ENCODE results near the gene ZNF157. TPM values are rescaled to one million over a fixed set of nuclear protein-coding genes. Genes with fewer than 3 reads are reported as not detected.

The ZNF157 gene
- polyA plus RNA-seq, 1 of the 3 experiments (the other 2 are of a cell fraction) = 0.12 TPM

DNA sequence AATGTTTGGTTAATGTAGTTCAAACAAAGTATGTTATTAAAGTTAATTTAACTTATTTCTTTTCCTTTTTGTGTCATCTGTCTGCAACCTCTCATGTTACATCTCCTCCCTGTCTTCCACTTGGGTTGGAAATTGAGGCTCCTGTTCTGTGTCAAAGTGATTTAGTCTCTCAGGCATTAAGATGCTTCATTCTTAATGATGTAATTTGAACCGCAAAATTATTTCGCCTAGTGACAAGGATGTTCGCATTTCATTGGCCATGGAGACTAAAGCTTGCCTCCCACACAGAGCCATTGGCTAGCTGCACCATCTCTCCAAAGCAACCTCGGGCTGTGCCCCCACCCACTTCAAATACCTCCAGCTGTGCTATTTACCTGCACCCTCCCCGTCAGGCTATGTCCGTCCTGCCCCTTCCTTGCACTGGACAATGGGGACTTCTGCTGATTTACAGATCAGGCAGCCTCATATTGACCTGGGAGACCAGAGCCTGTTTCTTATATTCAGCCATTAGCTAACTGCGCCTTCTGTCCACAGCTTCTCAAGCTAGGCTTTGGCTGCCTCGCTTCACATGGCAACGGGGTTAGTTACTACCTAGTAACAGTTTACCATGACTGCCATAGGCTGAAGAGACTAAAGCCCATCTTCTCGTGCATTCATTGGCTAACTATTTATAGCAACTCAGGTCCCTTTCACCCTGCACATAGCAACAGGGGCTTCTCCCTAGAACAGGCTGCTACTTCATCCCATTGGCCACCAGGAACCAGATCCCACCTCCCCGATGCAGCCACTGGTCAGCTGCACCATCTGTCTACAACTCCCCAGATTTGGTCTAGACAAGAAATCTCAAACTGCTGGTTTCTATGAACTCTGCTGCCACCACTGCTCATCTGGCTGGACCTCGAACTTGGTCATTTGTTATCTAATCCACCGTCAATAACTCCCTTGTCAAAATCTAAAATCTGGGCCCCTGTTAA is 8.6 kb upstream of the ZNF157 start:
- CTCF ChIA-PET = interaction anchor here (1.0 to 1.2 kb wide), 3 partner anchors 10 to 50 kb away, joined by 3 to 4 read pairs (median 3); no protein-coding TSS in a partner anchor
- peaks cover 0 to 8% of the 10 kb centered on the region in 2 experiments; a peak in 2 of 4 replicates for H3K4me1 ChIP-seq (ENCODE audit: control insufficient read depth in 1 of 2, insufficient read depth in 2 of 2, low read depth in 1 of 2, low read length in 1 of 2)

More for the DNA sequence above, 8.6 kb upstream of the ZNF157 start:
- H3K9me2 ChIP-seq = no peaks in the 10 kb centered on the region
- WGBS (ENCODE audit: low lambda C conversion rate) = 6% methylated on average over 13 of the region's 13 CpGs
- DNase-seq = peak; percentile 80
- H4K20me1 ChIP-seq (ENCODE audit: insufficient read depth) = no peaks in the 10 kb centered on the region
- peak overlapping the region; percentile 56 for H3K9ac ChIP-seq
- TF ChIP-seq RAD21 (IDR thresholded peaks at IDR 0.05; ENCODE audit: low read length) (peak; percentile 61), EP300 (IDR thresholded peaks at IDR 0.05; ENCODE audit: borderline replicate concordance in 1 of 2, low read depth in 1 of 2, low read length in 1 of 2) (peak; percentile 48 to 74; a peak in 3 of 4 replicates), SMC3 (IDR thresholded peaks at IDR 0.05; ENCODE audit: low read depth, low read length) (no peak), TEAD4 (IDR thresholded peaks at IDR 0.05; ENCODE audit: borderline replicate concordance, insufficient read depth) (no peak), ELF1 (IDR thresholded peaks at IDR 0.05) (no peak), GATA2 (CRISPR knock-in tag; IDR thresholded peaks at IDR 0.05) (no peak), MXI1 (IDR thresholded peaks at IDR 0.05; ENCODE audit: low read depth, low read length) (peak; percentile 53; the same call in 1 of the 2 replicates), POLR2AphosphoS5 (IDR thresholded peaks at IDR 0.05; ENCODE audit: low read depth, low read length) (no peak), RFX5 (IDR thresholded peaks at IDR 0.05; ENCODE audit: low read length) (peak; percentile 98), TAF1 (IDR thresholded peaks at IDR 0.05; ENCODE audit: borderline replicate concordance, low read depth, low read length) (no peak), RXRA (IDR thresholded peaks at IDR 0.05; ENCODE audit: borderline replicate concordance, low read depth) (no peak), MEF2A (IDR thresholded peaks at IDR 0.05; ENCODE audit: borderline replicate concordance, low read depth) (peak; percentile 30; the same call in 1 of the 2 replicates), TCF12 (IDR thresholded peaks at IDR 0.05) (peak; percentile 72), NRF1 (IDR thresholded peaks at IDR 0.05; ENCODE audit: low read depth, low read length) (no peak), RCOR1 (IDR thresholded peaks at IDR 0.05; ENCODE audit: low read length) (no peak), CHD2 (IDR thresholded peaks at IDR 0.05; ENCODE audit: low read length, partially characterized antibody) (no peak), EZH2phosphoT487 (IDR thresholded peaks at IDR 0.05; ENCODE audit: borderline replicate concordance, low read depth) (no peak), FOXJ3 (CRISPR knock-in tag; IDR thresholded peaks at IDR 0.05) (no peak)
- TF ChIP-seq, protein P1, sequence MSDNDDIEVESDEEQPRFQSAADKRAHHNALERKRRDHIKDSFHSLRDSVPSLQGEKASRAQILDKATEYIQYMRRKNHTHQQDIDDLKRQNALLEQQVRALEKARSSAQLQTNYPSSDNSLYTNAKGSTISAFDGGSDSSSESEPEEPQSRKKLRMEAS (IDR thresholded peaks at IDR 0.05; ENCODE audit: low read depth) = no peak
- TF ChIP-seq, protein P2, sequence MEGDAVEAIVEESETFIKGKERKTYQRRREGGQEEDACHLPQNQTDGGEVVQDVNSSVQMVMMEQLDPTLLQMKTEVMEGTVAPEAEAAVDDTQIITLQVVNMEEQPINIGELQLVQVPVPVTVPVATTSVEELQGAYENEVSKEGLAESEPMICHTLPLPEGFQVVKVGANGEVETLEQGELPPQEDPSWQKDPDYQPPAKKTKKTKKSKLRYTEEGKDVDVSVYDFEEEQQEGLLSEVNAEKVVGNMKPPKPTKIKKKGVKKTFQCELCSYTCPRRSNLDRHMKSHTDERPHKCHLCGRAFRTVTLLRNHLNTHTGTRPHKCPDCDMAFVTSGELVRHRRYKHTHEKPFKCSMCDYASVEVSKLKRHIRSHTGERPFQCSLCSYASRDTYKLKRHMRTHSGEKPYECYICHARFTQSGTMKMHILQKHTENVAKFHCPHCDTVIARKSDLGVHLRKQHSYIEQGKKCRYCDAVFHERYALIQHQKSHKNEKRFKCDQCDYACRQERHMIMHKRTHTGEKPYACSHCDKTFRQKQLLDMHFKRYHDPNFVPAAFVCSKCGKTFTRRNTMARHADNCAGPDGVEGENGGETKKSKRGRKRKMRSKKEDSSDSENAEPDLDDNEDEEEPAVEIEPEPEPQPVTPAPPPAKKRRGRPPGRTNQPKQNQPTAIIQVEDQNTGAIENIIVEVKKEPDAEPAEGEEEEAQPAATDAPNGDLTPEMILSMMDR (IDR thresholded peaks at IDR 0.05) = peak; percentile 38; the same call in 1 of the 2 replicates
- TF ChIP-seq, protein P3, sequence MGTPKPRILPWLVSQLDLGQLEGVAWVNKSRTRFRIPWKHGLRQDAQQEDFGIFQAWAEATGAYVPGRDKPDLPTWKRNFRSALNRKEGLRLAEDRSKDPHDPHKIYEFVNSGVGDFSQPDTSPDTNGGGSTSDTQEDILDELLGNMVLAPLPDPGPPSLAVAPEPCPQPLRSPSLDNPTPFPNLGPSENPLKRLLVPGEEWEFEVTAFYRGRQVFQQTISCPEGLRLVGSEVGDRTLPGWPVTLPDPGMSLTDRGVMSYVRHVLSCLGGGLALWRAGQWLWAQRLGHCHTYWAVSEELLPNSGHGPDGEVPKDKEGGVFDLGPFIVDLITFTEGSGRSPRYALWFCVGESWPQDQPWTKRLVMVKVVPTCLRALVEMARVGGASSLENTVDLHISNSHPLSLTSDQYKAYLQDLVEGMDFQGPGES (IDR thresholded peaks at IDR 0.05; ENCODE audit: low read depth, low read length) = no peak; the same call in none of the 2 replicates
- TF ChIP-seq, protein P4, sequence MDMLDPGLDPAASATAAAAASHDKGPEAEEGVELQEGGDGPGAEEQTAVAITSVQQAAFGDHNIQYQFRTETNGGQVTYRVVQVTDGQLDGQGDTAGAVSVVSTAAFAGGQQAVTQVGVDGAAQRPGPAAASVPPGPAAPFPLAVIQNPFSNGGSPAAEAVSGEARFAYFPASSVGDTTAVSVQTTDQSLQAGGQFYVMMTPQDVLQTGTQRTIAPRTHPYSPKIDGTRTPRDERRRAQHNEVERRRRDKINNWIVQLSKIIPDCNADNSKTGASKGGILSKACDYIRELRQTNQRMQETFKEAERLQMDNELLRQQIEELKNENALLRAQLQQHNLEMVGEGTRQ (IDR thresholded peaks at IDR 0.05; ENCODE audit: borderline replicate concordance, low read depth, low read length) = no peak
- TF ChIP-seq, protein P5, sequence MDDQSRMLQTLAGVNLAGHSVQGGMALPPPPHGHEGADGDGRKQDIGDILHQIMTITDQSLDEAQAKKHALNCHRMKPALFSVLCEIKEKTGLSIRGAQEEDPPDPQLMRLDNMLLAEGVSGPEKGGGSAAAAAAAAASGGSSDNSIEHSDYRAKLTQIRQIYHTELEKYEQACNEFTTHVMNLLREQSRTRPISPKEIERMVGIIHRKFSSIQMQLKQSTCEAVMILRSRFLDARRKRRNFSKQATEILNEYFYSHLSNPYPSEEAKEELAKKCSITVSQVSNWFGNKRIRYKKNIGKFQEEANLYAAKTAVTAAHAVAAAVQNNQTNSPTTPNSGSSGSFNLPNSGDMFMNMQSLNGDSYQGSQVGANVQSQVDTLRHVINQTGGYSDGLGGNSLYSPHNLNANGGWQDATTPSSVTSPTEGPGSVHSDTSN (IDR thresholded peaks at IDR 0.05) = peak; percentile 95
- TF ChIP-seq, protein P6, sequence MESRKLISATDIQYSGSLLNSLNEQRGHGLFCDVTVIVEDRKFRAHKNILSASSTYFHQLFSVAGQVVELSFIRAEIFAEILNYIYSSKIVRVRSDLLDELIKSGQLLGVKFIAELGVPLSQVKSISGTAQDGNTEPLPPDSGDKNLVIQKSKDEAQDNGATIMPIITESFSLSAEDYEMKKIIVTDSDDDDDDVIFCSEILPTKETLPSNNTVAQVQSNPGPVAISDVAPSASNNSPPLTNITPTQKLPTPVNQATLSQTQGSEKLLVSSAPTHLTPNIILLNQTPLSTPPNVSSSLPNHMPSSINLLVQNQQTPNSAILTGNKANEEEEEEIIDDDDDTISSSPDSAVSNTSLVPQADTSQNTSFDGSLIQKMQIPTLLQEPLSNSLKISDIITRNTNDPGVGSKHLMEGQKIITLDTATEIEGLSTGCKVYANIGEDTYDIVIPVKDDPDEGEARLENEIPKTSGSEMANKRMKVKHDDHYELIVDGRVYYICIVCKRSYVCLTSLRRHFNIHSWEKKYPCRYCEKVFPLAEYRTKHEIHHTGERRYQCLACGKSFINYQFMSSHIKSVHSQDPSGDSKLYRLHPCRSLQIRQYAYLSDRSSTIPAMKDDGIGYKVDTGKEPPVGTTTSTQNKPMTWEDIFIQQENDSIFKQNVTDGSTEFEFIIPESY (IDR thresholded peaks at IDR 0.05; ENCODE audit: borderline replicate concordance, low read depth) = no peak
- H3K79me2 ChIP-seq (ENCODE audit: insufficient read depth) = no peaks in the 10 kb centered on the region
- H3K4me2 ChIP-seq = peak overlapping the region; percentile 58; the same call in 1 of the 2 replicates
- H3K9me3 ChIP-seq = no peaks in the 10 kb centered on the region
- H3K36me3 ChIP-seq (replicated peaks in 1 of 2; ENCODE audit: control insufficient read depth in 1 of 2, insufficient read depth in 2 of 2, low read length in 1 of 2) = no peaks in the 10 kb centered on the region
- H3K27me3 ChIP-seq (ENCODE audit: insufficient read depth) = no peaks in the 10 kb centered on the region; the same call in 1 of the 2 replicates
- H2AFZ ChIP-seq (ENCODE audit: low read depth) = peak overlapping the region; percentile 64; the same call in 1 of the 2 replicates
- H3K4me3 ChIP-seq (ENCODE audit: low read depth in 2 of 2, low read length in 1 of 2) = peak overlapping the region; percentile 32 to 45; a peak in 3 of 4 replicates
- H3F3A ChIP-seq (replicated peaks; ENCODE audit: insufficient read depth) = peaks cover 3% of the 10 kb centered on the region
- POLR2A ChIA-PET = interaction anchor here (0.5 to 1.5 kb wide), 3 partner anchors 78 to 144 kb away, joined by 3 to 8 read pairs (median 4); partner anchors contain the start of gene USP11
- peak overlapping the region; percentile 77 to 95 for H3K27ac ChIP-seq (ENCODE audit: low read depth in 2 of 2, low read length in 1 of 2)

All from SK-N-SH (cell line).